ENCODE data around the gene TRIM75.

- TF ChIP-seq CTCF (IDR thresholded peaks at IDR 0.05; ENCODE audit: borderline replicate concordance, extremely low read depth, low read length, poor library complexity, severe bottlenecking) (no peak), EZH2 (IDR thresholded peaks at IDR 0.05; ENCODE audit: borderline replicate concordance, low read depth, low read length, severe bottlenecking) (no peak)
Measured at GRCh38 chr4:165060938-165061337, 7.3 kb downstream of the TRIM75 start.

Data from DND-41 (cell line).